NCI-H1694 treated with DMSO at 0.1 percent for 48 hours (cell line): Measurements from ENCODE around the gene CLDND2.

Source experiments
- DNase-seq: peaks from one replicate; lab custom pipeline; 2025; lab: John Stamatoyannopoulos, UW

CLDND2 gene

DNA sequence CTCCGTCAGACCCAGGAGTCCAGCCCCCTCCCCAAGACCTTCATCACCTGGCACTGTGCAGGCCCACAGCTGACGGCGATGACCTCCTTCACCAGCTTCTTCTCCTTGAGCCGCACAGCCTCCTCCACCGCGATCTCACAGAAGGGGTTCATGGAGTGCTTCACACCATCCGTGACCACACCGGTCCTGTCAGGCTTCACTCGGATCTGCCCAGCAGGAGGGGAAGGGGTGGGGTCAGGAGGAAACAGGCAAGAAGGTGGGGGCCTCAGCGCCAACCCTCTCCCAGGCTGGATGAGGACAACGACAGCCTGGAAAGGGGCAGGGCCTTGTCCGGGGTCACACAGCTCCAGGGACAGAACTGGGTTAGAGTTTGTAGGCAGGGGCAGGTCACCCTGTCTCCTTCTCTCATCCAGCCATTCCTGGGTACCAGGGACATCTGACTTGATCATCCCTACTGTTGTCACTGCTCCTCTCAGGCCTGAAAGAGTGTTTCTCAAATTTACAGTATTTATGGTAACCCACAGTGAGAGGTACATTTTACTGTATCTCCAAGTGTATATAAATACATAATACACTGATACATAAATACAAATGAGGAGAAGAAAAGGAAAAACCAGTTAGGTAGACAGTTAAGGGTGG, 14.6 kb downstream of the CLDND2 start:
- DNase-seq, result no peak

- no peak for DNase-seq
These were observed 15.9 kb downstream of the CLDND2 start for GRCh38 chr19:51352783-51353360.

- DNase-seq, result no peak
These were observed 17.4 kb downstream of the CLDND2 start for GRCh38 chr19:51351266-51351990.

DNA sequence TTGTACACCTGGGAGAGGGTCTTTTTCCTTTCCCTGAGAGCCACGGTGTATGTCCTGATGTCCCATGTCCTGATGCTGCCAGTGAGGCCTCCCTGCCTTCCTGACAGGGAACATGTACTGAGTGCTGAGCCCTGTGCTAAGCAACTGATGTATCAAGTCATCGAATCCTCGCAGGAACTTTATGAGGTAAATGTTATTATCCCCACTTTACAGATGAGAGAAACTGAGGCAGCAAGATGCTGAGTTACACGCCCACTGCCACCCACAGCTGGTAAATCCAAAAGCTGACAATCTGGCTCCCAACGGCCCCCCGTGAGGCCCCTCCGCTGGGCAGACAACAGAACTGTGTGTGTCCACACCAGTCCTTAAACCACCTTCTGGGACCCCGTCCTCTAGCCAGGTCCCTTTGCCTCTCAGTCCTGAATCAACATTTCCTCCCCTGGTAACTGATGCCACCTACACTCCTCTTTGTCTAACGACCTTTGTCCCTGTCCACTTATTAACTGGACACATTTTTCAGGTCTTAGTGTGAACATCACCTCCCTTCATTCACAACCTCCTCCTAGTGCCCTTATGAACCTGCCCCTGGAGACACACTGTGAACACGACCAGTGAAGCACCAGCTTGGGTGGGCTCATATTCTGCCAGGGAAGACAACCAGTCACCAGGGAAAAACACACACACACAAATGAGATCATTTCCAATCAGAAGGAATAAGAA, 21.4 kb downstream of the CLDND2 start:
- no peak for DNase-seq

- no peak for DNase-seq
These were observed 22.1 kb downstream of the CLDND2 start for GRCh38 chr19:51346742-51347141.

GRCh38 chr19:51345076-51345620, 23.7 kb downstream of the CLDND2 start:
- DNase-seq, result no peak

DNA sequence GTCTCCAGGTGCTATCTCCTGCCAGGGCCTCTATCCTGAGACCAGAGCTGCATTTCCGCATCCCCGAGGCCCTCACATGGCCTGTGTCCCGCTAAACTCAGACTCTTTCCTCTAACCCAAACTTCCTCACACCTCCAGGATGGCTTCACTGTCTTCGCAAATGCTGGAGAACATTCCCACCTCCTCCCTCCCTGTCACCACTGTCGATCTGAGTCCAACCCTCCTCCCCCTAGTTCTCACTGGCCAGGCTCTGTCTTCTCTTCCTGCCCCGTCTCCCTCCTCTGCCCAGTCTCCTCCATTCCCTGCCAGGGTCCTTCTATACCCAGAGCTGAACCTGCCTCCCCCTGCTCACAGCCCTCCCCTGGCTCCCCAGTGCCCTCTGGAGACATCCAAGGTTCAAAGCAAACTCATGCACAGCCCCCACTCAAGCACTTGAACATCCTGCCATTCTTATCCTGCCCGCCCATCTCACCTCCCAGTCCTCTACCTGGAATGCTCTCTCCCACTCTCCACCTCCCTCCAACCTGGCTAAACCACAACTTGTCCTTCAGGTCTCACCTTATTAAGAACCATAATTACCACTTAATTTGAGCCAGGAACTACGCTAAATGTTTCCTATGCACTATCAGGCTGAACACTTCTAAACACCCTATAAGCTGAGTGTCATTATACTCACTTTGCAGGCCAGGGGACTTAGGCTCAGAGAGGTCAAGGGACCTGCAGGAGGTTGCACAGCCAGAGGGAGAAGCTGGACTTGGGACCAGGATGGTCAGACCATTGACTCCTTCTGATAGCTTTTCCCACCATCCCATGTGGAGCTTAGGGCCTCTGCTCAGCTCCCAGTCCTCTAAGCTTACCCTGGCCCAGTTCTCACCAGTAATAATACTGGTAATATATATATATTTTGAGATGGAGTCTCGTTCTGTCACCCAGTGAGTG, 25.9 kb downstream of the CLDND2 start:
- DNase-seq, result no peak

DNA sequence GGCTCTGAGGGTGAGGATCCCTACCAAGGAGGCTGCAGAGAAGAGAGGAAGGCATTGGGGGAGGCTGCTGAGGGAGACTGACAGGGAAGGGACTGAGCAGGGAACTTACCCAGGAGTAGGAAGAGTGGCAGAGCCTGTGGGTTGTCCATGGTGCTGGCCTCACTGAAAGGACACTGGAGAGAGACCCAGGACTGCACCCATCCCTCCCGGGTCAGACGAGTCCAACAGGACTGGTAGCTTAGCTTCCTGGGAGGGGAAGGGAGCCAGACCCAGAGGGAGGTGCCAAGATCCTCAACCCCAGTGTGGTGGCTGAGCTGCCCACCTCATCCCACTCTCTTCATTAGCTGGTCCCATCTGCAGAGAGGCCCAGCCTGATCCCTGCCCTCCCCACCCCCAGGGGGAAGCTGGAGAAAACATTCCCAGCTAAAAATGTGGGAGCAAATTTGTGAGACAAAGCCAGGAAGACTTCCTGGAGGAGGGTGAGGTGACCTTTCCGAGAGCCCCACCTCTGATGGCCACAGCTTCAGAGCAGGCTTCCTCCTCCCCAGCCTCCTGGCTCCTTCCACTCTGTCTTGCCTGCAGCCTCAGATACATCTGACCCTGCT, 26.7 kb downstream of the CLDND2 start, which contains the start of gene VSIG10L:
Gene VSIG10L, minus strand, starts transcription at position 164 of the 605 bp plus-strand sequence. Its CDS starts 15 bp downstream, at position 149.
- no peak for DNase-seq

DNA sequence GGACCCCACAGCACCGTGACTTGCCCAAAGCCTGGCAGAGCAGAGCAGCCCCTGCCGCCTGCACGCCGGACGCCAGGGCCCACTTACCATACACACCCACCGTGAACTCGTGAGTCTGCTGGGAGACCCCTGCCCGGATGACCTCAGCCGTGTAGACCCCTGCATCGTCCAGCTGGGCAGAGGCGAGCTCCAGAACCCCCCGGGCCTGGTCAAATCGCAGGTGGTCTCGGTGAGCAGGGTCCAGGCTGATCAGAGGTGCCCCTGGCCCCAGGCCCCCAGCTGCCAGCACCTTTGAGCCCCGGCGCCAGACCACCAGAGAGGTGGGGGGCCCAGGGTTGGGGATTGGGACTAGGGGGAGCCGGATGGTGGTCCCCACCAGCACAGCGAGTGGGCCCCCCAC, 27.7 kb downstream of the CLDND2 start:
- DNase-seq, result no peak

DNA sequence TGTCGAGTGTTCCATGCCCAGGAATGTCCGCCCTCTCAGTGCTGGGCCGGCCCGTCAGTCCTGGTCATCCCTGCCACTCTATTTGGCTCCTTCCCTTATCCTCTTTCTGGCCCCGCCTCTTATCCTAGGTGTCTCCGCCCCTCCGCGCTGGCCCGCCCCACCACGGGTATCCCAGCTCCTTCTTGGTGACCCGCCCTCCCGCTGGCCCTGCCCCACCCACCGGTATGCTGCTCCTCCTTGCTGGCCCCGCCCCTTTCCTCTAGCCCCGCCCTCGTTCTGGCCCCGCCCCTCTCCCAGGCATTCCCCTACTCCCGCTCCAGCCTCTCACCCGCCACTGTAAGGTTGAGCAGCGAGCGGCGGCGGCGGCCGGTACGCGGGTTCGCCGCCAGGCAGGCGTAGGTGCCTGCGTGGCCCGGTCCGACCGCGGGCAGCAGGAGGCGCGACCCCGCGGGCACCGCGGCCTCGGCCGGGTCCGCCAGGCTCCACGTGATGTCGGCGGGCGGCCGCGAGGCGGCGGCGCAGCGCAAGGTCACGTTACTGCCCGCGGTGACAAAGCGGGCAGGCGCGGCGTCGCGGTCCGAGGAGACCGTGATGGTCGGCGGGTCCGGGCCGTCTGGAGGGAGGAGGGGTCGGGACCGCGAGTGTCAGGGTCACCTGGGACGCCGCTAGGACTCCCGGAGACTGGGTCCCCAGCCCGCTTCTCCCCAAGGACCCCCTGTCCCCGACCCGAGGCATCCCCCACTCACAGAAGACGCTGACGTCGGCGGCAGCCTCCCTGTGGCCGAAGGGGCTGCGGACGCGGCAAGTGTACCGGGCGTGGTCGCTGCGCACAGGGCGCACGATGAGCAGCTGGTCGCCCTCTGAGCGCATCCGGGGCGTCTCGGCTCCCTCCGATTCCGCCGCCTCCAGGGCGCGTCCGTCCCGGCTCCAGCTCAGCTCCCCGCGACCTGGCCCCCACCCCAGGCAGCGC, 28.8 kb downstream of the CLDND2 start:
- DNase-seq, result no peak

GRCh38 chr19:51339313-51339686, 29.5 kb downstream of the CLDND2 start:
- no peak for DNase-seq

DNA sequence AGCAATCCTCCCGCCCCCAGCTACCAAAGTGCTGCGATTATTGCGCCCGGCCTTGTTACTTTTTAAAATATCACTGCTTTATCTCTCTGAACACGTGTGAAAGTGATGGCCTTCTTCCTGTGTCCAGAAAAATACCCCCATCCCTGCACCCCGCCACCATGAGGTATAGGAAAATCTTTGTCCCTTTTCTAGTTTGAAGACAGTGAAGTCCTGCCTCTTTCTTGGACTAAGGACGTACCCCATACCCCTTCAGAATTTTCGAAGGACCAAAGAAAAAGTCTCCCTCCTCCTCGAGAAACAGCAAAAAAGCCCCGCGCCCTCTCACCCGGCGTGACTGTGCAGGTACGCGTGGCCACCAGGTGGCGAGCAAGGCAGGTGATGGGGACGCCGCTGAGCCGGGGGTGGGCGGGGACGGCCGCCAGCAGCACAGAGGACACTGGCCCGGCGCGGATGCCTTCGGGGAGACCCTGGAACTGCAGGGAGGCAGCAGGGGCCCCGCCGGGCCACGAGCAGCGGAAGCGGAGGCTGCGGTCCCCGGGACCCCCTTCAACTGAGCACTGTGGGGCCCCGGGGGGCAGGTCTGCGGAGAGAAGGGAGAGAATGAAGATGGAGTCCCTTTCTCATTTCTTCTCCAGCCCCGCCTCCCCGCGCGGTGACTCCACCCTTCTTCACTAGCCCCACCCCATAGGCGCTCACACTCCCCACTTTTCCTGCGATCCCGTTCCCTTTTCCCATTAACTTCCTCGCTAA, 30.1 kb downstream of the CLDND2 start:
- no peak for DNase-seq

GRCh38 chr19:51337861-51338562, 30.8 kb downstream of the CLDND2 start:
- DNase-seq, result no peak

GRCh38 chr19:51337141-51337860, 31.5 kb downstream of the CLDND2 start:
- DNase-seq, result no peak

GRCh38 chr19:51333836-51334460, 34.9 kb downstream of the CLDND2 start:
- no peak for DNase-seq

- no peak for DNase-seq
These were observed 37.1 kb downstream of the CLDND2 start for GRCh38 chr19:51331716-51332115.

GRCh38 chr19:51331193-51331592, 37.6 kb downstream of the CLDND2 start:
- no peak for DNase-seq
